HG03558 (cell line): ENCODE results near the gene CPNE2.
"Not testable (repeated sequence)": the region's sequence is repeated elsewhere in the genome, so short reads cannot be mapped to it uniquely, and the experiment has no call there.

Experiments used
- ATAC-seq: cut with Tn5 transposase; IDR thresholded peaks from one replicate; pipeline ENCODE4 v1.9.1; 2021; ENCODE audit warnings: moderate number of reproducible peaks; ENCODE audit not compliant: unreplicated experiment; ENCODE audit errors: extremely low read depth

CPNE2 gene

GRCh38 chr16:57091975-57092785 is at the start of gene CPNE2:
Gene CPNE2, plus strand, starts transcription at chr16:57092583. Its CDS starts 18,160 bp downstream, at chr16:57110743.
- no peak for ATAC-seq

DNA sequence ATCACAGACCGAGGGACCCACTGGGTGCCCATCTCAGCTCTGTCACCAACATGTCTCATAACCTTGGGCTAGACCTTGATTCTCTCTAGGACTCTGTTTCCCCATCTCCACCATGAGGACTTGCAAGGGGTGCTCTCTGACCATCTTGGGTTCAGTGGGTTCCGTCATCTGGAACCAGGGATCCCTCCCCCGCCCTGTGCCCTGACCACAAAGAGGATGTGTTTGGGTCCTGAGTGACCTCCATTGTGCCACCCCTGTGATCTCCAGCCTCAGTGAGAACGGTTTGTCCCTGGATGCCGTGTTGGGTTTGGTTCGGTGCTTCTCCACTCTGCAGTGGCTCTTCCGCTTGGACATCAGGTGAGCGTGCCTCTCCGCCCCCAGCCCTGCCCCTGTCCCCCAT is 49.1 kb upstream of the CPNE2 start:
- no peak for ATAC-seq

DNA sequence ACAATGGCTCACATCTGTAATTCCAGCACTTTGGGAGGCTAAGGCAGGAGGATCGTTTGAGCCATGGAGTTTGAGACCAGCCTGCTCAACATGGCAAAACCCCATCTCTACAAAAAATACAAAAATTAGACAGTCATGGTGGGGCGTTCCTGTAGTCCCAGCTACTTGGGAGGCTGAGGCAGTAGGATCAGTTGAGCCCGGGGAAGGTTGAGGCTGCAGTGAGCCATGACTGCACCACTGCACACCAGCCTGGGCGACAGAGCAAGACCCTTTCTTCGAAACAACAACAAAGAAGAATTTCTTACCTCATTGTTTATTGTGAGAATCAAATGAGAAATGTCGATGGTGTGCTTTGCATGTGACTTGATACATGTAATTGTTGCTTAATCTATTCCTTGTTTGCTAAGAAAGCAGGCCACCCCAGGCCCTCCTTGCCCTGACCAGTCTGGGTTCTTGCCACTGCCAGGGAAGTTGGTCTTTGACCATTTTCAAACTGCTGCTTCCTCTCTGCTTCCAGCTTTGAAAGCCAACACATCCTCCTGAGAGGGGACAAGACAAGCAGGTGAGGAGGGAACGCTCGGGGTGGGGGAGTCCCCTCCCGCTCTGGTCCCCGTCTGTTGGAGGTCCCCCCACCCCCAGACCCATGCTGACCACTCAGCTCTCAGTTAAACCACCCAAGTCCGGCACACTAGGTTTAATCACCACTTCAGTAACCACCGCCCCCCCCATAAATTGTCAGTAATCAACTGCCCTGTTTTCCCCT is 47.3 kb upstream of the CPNE2 start:
- no peak for ATAC-seq

- no peak for ATAC-seq
Measured at GRCh38 chr16:57045694-57046381, 46.5 kb upstream of the CPNE2 start.

DNA sequence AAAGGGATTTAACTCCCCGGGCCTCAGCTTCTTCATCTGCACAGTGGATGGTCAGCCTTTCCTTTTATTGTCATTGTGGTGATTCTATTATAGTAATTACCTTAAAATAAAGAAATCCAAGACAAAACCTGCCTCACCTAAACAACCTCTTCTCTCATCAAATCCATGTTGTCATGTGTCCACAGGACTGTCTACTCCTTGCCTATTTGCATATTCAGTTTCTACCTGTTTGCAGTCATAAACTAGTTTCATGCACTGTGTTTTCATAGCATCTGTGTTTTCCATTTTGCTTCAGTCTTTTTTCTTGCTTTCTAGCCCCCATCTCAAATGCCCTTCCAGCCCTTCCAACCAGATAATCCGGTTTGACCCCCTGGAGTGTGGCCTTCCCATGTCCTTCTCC is 44.3 kb upstream of the CPNE2 start:
- no peak for ATAC-seq

DNA sequence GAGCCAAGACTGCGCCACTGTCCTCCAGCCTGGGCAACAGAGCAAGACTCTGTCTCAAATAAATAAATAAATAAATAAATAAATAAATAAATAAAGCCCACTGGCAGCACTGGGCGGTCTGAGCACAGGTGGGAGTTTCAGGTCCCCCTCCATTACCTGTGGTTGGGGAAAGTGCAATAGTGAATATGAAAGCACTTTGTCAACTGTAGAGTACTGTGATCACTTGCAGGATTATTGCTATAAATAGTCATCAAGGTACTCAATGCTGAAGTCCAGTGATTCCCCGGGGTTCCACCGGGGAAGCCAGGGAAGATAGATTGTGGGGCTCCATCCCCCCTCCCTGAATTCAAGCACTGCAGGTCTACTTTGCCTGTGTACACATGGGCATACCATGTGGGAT is 42.7 kb upstream of the CPNE2 start:
- no peak for ATAC-seq

GRCh38 chr16:57051696-57052228 is 40.6 kb upstream of the CPNE2 start:
- no peak for ATAC-seq

GRCh38 chr16:57053206-57053605 is 39.2 kb upstream of the CPNE2 start:
- no peak for ATAC-seq

DNA sequence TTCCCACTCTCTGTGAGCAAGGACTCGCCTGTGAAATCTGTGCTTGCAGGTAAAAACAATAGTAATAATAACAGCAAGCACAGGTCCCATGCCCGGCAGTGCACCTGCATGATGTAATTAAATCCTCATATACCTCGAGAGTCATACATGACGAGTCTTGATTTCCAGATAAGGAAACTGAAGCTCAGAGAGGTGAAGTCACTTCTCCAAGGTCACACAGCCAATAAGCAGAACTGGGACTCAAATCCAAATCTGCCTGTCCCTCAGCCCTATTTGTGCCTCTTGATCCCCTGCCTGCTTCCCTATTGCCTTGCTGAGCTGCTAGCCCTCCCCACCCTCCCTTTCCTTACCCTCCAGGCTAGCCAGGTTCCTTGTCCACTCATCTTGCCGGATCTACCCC is 38.0 kb upstream of the CPNE2 start:
- ATAC-seq, result no peak

DNA sequence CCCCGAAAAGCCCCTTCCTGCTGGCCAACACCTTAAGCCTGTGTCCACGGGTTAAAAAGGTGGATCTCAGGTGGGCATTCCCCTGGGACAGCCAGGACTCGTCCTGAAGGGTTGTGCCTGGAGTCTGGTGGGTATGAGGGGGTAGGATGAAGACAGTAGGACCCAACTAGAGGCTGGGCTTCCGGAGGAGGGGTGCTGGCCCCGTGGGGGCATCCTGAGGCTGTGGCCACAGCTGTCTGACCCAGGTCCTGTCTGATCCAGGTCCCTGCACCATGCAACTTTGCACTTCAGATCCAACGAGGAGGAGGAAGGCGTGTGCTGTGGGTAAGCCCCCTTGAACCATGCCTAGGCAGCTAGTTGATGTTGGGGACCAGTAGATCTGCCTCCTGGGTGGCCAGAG is 37.6 kb upstream of the CPNE2 start:
- ATAC-seq, result no peak

DNA sequence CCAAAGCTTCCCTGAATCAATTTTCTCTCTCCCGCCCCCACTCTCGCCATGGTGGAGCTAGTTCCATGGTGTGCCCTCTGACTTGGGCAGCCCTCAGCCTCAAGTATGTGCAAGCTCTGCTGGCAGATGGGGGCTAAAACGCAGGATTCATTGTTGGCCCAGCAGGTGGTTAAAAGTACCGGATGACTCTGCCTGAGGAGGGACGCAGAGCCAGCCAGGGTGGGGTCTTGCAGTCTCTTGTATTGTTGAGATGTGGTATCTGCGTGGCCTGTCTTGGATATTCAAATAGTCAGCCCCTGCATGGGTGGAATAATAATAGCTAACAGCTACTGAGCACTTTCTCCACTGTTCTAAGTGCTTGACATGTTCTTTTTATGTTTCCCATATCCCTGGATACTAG is 36.7 kb upstream of the CPNE2 start:
- ATAC-seq, result no peak

- ATAC-seq, result no peak
Measured at GRCh38 chr16:57058291-57058861, 34.0 kb upstream of the CPNE2 start.

DNA sequence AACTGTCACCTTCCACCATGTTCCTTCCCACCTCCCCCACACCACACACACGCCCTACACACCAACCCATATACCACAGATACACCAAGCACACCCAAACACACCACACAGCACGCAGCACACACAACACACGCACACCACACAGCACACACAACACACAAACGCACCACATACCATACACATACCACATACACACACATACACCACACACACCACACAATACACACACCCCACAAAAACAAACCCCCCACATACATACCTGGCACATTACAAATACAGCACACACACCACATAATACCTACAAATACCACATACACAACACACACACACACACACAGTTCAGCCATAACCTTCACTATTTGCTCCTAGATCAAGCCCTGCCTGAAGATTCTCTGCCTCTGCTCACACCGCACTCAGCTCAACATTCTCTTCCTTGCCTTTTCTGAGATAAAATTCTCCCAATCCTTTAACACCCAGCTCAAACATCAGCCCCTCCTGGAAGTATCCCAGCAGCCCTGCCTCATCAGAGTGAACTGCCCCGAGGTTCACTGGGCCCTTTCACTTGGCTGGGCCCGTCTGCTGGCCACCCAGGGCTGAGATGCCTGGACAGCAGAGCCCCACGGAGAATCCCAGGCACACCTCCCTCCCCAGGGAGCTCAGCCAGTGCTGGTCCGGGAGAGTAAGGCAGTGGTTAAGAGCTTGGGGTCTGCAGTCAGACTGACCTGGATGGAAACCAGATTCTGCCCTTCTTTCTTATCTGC is 31.9 kb upstream of the CPNE2 start:
- no peak for ATAC-seq

- no peak for ATAC-seq
Measured at GRCh38 chr16:57061084-57061905, 31.1 kb upstream of the CPNE2 start.

DNA sequence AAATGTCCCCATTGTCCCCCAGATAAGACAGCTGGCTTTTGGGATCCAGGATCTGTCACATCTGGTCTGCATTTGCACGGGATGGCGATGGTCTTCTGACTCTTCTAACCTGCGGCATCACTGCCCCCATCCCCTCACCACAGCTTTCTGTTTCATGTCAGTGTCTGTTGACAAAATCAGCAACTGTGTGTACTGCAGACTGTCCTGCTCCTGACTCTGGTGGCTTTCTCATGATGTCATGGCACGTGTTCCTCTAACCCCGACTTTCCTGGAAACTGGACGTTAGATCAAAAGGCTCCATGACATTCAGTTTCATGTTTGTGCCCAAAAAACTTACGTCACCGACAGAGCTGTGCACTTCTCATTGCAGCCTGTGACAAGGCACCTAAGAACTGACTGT is 30.1 kb upstream of the CPNE2 start:
- no peak for ATAC-seq

- not testable (repeated sequence) for ATAC-seq
Measured at GRCh38 chr16:57063189-57063588, 29.2 kb upstream of the CPNE2 start.

DNA sequence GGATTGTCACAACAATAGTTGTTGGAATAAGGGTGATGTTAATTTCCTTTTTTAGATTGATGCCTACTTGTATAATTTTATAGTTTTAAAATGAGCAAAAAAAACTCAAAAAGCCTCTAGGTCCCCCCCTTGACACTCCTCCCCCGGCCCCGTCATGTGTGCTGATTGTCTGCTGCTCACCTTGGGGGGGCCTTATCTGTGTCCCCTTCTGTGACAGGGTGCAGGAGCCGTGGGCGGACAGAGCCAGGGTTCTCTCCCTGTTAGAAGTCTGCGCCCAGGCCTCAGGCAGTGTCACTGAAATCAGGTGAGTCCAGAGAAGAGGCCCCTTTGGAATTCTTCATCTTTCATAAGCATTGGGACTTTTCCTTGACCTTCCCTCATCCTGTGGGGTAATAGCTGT is 27.4 kb upstream of the CPNE2 start:
- ATAC-seq, result no peak

DNA sequence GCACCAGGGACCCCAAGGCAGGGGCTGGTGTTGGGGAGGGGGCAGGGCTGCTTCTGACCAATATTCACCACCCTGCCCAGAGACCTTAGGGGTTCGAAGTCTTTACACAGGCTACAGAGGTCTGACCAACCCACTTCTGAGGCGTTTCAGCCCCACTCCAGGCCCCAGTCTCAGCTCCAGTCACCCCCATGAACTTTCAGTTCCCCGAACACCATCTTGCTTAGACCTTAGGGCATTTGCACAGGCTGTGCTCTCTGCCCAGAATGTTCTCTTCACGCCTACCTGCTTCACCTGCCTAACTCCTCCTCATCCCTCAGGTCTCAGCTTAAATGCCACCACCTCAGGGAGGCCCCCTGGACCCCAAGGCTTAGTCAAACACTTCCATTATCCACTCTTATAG is 25.8 kb upstream of the CPNE2 start:
- no peak for ATAC-seq

- ATAC-seq, result no peak
Measured at GRCh38 chr16:57067347-57067746, 25.0 kb upstream of the CPNE2 start.
